ENCODE results near the gene RAB11A.

The RAB11A gene
- 86.7 to 176 (median 130) reads per million in 17 experiments for total RNA-seq

DNA sequence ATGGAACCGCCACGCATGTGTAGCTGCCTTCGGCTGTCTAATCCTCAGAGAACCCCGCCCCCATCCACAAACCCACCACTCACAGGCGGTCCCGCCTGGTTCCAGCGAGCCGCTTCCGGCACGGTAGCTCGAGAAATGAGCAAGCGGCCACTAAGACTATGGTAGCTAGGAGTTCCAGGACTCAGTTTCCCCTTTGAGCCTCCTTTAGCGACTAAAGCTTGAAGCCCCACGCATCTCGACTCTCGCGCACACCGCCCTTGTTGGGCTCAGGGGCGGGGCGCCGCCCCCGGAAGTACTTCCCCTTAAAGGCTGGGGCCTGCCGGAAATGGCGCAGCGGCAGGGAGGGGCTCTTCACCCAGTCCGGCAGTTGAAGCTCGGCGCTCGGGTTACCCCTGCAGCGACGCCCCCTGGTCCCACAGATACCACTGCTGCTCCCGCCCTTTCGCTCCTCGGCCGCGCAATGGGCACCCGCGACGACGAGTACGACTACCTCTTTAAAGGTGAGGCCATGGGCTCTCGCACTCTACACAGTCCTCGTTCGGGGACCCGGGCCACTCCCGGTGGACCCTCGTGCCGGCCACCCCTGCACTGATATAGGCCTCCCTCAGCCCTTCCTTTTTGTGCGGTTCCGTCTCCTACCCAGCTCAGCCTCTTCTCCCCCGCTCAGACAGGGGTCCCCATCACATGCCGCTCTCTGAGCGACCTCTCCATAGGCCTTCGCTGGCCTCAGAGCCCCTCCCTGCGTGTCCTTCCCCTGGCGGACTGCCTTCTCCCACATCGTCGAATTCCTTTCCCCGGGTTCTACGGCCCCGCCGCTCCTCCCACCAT, at the start of gene RAB11A:
Gene RAB11A (plus strand): TSS at position 366 of the 828 bp plus-strand sequence. CDS start 95 bp downstream, at position 461.
- DNase-seq, result peak; percentile 97 to 99 (median 98)

DNA sequence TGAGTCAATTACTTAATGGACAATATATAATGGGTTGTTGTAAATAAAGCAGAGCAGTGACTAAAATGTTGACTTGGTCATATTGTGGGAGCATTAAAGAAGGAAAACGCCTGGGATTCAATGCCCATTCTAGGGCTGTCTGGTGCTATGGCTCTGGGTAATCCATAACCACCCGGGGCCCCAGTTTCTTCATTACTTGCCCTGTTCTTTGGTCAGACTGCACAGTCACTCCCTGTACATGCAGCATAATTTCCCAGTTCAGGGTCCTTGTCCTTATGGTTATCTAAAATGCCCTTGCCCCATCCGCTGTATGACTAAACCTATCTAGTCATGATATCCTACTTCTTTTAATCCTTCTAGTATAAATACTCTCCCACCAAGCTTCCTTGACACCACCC, 49.7 kb upstream of the RAB11A start:
- DNase-seq, result peak in 3 of 4 experiments; percentile 23 to 52 (median 26)

DNA sequence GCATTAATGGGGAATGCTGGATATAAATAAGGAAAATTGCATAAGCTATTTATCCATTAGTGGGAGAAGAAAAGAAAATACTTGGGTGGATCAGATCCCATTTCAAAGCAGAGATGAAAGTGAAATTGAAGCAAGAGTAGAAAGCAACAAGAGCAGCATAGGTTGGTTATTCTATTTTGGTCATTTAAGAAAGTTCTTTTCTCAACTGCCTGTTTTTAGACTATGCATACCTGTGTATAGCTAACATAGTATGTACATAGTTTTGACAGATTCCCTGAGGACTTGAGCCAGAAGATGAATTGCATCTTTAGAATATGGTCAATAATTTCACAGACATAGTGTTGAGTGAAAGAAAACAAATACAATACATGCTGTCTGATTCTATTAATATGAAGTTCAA, 48.2 kb upstream of the RAB11A start:
- no peak for DNase-seq

DNA sequence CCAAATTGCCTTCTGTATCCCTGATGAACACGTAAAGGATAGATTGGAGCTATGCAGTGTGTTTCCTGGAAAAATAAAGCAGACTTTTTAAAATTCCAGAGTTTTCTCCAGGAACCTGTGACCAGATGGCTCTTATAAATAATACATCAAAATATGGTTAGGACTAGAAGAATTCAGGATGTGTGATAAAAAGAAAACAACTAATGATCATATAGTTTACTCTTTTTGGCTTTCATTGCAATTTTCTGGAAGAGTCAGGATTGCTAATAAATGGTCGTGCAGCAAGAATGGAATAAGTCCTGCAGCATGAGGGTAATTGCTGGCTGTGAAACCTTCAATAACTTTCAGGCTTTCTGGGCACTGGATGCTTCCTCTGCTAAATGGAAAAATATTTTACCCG, 47.0 kb upstream of the RAB11A start:
- no peak for DNase-seq

DNA sequence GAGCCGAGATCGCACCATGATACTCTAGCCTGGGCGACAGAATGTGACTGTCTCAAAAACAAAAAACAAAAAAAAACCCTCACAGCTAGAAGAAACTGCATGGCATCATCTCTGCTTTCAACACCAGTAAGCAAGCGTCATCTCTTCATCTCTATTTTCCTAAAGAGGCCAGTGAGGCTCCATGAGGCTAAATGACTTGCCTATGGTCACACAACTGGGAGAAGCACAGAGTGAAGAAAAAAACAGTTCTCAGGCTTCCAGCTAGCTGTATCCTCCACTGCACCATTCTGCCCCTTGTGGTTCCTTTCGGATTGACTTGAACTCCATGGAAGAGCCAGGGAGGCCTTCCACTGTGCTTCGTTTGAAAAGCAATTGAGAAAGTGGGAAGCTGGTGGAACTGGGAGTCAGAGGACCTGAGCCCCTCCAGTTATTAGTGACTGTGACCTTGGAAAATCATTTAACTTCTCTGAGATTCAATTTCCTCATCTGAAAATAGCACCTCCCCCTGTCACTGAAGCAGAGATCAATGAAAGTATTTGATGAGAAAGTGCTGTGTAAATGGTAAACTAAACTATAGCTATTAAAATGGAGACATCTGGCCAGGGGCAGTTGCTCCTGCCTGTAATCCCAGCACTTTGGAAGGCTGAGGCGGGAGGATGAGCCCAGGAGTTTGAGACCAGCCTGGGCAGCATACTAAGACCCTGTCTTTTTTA, 45.1 kb upstream of the RAB11A start:
- DNase-seq, result peak; percentile 59 to 76 (median 72)

DNA sequence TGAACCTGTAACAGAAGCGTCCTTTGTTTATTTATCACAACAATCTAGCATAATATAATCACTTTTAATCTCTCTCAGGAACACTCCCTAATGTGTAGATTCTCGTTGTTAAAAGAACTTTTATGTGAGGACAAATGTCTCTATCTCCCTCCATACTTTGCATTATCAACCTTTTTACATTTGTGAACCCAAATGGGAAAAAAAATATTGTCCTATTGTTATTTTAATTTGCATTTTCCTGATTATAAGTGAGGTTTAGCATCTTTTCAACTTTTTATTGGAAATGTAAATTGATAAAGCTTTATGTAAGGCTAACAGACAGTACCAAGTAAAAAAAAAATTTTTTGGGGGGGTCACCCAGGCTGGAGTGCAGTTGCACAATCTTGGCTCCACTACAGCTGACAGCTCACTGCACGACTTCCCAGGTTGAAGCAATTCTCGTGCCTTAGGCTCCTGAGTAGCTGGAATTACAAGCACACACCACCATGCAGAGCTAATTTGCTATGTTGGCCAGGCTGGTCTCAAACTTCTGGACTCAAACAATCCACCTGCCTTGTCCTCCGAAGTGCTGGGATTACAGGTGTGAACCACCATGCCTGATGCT, 44.2 kb upstream of the RAB11A start:
- DNase-seq, result no peak

DNA sequence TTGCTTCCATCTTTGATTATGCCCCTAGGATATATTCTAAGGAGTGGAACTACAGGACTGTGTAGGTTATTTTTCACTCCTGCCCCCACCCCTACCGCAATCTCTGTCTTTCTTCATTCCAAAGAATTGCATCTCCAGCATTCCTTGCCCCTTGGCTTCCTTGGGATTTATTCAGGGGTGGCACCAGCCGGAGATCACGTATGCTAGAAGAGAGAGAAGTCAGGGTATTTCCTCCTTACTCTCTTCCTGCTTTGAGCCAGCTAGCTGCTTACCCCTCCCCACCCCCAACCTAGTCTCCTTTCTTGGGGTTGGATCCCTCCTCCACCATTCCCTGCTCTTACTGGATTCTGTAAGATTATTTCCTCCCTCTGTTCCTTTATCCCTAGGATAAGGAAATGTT, 42.2 kb upstream of the RAB11A start:
- DNase-seq, result peak in 3 of 4 experiments; percentile 24 to 55 (median 32)

DNA sequence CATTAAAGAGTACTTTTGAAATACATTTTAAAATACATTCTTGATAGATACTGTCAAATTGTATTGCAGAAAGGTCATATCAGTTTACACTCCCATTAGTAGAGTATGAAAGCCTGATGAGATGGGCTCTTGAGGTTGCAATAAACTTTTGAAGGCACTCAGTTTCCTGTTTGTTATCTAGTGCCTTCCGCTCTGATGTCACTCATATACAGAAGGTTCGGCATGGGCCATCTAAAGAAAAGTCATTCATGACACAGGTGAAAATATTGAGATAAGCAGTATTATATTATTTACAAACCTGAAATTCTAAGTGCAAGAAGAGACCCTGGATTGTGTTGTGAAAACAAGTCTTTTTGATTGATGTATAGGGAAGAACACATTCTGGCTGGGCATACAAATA, 40.7 kb upstream of the RAB11A start:
- no peak for DNase-seq

DNA sequence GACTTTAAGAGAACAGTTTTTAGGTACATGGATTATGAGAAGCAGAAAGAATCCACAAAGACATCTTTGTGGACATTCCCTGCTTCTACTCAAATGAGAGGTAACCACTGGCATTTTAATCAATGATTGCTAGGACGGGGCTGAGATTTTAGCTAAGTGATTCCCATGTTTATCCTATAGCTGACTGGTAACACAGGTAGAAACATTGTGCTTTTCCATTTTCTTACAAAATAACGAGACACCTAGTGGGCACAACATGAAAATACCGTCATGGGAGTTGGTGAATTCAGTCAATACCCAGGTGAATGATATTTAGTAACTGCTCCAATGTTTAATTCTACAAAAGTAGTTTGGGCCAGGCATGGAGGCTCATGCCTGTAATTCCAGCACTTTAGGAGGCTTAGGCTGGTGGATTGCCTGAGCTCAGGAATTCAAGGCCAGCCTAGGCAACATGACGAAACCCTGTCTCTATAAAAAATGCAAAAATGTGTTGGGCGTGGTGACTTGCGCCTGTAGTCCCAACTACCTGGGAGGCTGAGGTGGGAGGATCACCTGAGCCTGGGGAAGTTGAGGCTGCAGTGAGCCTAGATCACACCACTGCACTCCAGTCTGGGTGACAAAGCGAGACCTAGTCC, 40.0 kb upstream of the RAB11A start:
- DNase-seq, result peak in 1 of 4 experiments; percentile 38

DNA sequence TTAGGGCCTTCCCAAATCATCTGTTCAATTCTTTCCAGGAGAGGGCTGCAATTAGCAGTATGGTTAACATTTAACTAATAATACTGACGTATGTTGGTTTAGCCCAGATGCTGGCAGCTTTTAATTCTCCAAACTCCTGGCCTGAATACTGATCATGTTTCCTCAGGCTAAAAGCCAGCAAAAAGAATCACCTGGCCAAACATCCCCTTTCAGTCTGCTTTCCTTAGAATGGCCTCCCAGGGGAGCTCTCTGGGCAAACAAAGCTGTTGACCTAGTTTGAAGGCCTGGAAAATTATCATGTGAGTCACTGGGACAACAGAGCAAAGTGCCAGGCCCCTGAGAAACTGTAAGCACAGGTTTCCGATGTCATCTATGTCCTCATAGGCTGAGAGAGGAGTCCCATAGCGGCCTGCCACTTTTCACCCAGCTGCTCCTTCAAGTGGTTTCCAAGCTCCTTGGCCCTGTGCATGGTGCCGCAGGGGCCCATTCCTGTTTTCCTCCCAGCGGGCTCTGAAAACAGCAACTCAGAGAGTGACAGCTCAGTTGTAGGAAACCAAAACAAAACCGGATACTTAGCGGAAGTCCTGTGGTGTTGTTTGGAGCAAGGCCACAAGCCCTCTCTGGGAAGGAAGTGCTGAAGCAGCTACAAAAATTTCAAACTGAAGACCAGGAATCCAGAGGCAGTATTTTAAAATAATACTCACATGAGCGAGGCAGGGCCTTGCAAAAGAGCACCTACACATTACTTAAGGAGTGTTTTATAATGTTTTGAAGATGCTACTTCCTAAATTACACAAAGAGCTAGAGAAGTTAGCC, 36.5 kb upstream of the RAB11A start:
- peak; percentile 82 to 93 (median 89) for DNase-seq

DNA sequence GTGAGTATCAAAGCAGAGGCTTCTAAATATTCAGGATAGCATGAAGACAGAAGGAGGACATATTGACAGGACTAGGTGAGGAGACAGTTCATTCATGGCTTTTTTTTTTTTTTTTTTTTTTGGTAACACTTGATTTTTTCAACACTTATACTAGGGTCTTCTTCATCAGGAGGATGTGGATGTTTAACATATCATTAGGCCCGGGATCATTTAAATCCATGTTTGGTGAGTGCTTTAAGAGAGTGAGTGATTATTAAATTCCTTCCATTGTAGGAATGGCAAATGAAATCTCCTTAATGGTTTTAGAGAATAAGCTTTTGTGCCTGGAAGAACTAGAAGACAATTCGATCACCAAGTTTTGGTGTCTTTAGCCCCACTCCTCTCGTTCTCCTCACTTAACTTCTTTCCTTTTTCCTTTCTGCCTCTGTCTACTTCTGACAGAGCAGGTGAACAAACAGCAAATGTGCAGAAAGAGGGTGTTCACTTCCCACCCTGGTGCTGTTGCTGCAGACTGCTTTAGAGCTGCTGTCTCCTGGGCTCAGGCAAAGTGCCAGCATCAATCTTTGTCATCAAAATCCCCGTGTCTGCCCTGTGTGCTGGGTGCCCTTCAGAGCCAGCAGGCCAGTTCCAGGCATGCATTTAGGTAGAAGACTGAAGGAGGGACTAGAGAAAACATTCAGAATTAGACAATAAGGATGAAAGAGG, 35.6 kb upstream of the RAB11A start:
- peak in 3 of 4 experiments; percentile 26 to 33 (median 27) for DNase-seq

DNA sequence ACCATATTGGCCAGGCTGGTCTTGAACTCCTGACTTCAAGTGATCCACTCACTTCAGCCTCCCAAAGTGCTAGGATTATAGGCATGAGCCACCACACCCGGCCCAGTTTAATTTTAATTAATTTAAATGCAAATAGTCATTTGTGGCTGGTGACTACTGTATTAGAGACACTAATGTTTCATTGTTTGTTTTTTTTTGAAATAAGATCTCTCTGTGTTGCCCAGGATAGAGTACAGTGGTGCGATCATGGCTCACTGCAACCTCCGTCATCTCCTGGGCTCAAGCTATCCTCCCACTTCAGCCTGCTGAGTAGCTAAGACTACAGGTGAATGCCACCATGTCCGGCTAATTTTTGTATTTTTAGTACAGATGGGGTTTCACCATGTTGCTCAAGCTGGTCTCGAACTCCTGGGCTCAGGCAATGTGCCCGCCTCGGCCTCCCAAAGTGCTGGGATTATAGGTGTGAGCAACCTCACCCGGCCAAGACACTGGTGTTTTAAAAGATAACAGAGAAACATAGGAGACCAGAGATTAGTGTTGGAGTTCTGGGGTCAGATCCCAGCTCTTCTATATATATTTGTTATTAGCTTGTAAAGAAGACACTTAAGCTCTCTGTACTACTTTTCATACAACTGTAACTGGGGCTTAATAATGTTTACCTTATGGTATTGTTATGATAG, 34.5 kb upstream of the RAB11A start:
- DNase-seq, result no peak

DNA sequence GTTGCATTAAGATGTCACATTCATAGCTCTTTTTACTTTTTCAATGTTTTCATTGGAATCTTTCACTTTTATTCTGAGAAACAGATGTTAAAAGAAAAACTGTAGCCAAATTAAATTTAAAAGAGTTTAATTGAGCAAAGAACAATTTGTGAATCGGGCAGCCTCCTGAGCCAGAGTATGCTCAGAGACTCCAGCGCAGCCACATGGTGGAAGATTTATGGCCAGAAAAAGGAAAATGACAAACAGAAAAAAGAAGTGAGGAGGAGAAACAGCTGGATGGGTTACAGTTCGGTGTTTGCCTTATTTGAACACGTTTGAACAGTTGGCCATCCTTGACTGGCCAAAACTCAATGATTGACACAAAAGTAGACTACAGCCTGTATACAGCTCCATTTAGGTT, 33.8 kb upstream of the RAB11A start:
- no peak for DNase-seq

DNA sequence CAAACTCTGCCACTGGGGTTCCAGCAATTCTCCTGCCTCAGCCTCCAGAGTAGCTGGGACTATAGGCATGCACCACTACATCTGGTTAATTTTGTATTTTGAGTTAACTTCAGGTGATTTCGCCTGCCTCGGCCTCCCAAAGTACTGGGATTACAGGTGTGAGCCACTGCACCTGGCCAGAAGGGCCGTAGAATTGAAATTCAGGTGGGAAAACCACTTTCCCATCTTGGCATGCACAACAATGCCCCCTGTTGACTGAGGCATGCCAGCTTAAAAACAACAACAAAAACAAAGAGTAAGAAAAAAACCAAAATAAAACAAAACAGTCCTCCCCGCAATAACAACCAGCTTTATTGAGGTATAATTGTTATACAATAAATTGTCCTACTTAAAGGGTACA, 32.6 kb upstream of the RAB11A start:
- peak in 1 of 4 experiments; percentile 21 for DNase-seq

DNA sequence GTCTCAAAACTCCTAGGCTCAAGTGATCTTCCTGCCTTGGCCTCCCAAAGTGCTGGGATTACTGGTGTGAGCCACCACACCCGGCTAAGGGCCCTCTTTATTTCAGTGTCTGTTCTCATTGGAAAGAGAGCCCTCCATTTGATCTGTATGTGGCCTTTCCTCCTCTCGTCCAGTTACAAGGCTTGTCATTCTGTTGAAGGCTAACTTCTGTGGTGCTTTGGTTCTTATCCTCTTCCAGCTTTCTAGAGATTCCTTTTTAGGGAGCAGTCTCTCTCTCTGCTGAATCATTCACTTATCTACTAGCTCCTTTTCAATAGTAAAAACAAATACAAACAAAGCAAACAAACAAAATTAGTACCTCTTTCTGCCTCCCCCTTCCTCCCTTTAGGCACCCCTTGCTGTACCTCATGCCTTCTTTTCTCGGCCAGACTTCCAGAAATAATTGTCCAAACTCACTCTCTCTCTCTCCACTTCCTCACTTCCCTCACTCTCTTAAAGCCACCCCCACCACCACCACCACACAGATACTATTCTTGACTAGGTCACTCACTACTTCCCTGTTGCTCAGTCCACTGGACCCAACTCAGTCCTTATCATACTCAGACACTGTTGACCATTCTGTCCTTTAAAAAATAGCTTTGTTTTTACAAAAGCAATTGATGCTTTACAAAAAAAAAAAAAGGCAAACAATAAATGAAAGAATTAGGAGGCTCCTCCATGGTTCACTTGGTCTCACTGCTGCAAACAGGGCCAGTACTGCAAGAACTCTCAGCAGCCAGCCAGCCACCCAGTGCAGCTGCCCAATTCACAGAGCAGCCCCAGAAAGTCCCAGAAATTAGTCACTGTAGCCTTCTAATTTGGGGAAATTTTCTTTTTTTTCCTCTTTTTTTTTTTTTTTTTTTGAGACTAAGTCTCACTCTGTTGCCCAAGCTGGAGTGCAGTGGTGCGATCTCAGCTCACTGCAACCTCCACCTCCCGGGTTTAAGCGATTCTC, 31.7 kb upstream of the RAB11A start:
- DNase-seq, result peak; percentile 45 to 77 (median 64)

DNA sequence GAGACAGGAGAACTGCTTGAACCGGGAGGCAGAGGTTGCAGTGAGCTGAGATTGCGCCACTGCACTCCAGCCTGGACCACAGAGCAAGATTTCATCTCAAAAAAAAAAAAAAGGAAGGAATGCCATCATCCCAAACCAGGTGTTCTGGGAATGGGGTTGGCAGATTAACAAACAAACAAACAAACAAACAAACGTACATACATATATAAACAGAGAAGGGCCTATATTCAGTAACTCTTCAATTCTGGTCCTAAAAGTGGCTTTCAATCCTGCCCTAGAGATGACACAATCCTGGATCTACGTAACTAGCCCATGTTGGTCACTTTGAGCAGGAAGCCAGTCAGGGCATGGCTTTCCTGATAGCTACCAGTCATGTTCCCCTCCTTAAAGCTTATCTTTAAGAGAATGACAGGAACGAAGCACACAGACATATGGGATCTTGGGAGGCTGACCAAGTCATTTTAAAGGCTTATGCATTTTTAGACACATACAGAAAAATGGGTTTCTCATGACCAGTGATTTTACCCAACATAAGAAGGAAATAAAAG, 29.9 kb upstream of the RAB11A start:
- peak in 3 of 4 experiments; percentile 32 to 42 (median 39) for DNase-seq

DNA sequence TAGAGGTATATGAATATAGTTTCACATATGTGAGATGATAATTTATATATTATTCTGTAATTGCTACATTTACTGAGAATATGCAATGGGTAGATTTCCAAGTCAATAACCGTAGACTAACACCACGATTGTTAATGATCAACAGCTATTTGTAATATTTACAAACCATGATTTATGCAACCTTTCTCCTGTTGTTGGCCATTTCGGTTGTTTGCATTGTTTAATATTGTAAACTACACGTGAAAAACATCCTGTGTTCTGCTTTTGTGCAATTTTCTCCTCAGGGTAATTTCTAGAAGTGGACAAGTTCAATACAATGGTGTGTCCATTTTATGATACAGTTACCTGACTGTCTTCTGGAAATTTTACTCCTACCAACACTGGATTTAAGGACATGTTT, 29.3 kb upstream of the RAB11A start:
- no peak for DNase-seq

DNA sequence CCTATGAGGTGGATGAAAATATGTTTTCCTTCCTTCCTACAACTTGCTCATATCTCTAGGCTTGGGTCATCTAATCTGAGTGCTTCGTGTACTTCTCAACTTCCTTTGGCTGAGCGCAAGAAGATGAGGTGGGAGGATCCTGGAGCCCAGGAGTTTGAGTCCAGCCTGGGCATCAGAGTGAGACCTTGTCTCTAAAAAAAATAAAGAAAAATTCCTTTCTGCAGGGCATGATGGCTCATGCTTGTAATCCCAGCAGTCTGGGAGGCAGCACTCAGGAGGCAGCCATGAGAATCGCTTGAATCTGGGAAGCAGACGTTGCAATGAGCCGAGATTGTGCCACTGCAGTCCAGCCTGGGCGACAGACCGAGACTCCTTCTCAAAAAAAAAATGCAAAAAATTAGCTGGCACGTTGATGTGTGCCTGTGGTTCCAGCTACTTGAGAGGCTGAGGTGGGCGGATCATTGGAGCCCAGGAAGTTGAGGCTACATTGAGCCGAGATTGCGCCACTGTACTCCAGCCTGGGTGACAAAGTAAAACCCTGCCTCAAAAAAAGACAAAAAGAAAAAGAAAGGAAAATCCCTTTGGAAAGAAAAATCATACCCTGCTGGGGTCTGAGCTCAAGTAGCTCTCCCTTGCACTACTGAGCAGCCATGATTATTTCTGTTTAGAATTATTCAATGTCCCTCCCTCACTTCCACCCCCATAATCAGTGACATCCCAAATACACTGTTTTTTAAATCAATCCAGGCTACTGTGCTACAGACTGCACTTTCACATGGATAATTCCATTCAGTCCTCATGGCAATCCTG, 28.0 kb upstream of the RAB11A start:
- peak; percentile 56 to 81 (median 78) for DNase-seq
